ENCODE results near the gene SLIT1.
A peak's percentile ranks its signal among the peaks of the same experiment; 100 is the strongest.

The SLIT1 gene

GRCh38 chr10:97185326-97186058, at the start of gene SLIT1:
TSS of gene SLIT1 (minus strand) at chr10:97185959. CDS start at chr10:97185674, 285 bp downstream.
- no peak for DNase-seq (ENCODE audit: low read depth)

GRCh38 chr10:97235353-97235752, 49.6 kb upstream of the SLIT1 start:
- no peak for DNase-seq (ENCODE audit: low read depth)

- DNase-seq (ENCODE audit: low read depth): peak; percentile 58
These were observed 48.6 kb upstream of the SLIT1 start for GRCh38 chr10:97234400-97234799.

DNA sequence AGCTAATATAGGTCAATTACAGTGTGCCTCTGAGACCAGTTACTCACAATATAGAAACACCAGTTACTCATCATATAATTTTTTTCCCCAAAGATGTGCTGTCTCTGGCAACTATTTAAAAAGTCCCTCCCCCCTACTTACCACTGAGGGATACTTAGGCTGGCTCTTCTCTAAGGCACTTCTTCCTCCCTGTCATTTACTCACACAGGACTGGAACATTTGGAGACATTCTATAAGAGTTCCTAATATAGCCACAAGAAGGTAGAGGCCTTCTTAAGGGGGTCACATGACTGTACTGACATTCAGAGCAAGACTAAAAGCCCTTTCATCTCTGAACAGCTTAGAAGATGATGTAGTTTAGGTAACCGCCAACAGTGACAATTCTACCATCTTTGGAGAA, 44.4 kb upstream of the SLIT1 start:
- peak; percentile 39 for DNase-seq (ENCODE audit: low read depth)

- DNase-seq (ENCODE audit: low read depth): peak; percentile 66
These were observed 43.7 kb upstream of the SLIT1 start for GRCh38 chr10:97229322-97230015.

GRCh38 chr10:97228775-97229157, 43.0 kb upstream of the SLIT1 start:
- no peak for DNase-seq (ENCODE audit: low read depth)

DNA sequence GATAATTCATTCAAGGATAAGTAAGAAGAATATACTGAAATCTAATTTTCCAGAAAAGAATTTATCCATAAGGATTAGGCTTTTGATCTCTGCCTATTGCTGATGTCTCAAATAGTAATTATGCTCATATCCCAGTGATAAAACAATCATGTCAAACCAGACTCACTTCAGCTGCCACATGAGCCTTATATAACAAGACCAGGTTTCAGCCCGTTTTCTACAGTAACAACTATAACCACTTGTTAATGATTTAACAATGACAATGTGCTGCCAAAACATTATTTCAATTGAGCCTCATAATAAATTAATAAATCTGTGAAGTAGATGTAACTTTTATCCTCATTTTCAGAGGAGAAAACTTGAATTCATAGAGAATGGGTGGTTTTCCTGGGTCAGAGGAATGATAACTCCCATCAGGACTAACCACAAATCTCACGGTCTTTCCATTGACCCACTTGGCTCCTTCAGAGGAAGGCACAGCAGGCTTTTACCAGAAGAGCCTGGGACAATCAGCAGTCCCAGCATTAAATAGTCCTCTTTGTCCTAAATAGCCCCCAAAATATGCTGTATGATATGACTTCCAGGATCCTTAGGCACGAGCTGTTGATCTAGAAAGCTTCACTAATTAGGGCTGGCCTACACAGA, 42.5 kb upstream of the SLIT1 start:
- DNase-seq (ENCODE audit: low read depth): no peak

- no peak for DNase-seq (ENCODE audit: low read depth)
These were observed 40.6 kb upstream of the SLIT1 start for GRCh38 chr10:97226398-97226797.

GRCh38 chr10:97224483-97225435, 39.0 kb upstream of the SLIT1 start:
- peak; percentile 18 for DNase-seq (ENCODE audit: low read depth)

DNA sequence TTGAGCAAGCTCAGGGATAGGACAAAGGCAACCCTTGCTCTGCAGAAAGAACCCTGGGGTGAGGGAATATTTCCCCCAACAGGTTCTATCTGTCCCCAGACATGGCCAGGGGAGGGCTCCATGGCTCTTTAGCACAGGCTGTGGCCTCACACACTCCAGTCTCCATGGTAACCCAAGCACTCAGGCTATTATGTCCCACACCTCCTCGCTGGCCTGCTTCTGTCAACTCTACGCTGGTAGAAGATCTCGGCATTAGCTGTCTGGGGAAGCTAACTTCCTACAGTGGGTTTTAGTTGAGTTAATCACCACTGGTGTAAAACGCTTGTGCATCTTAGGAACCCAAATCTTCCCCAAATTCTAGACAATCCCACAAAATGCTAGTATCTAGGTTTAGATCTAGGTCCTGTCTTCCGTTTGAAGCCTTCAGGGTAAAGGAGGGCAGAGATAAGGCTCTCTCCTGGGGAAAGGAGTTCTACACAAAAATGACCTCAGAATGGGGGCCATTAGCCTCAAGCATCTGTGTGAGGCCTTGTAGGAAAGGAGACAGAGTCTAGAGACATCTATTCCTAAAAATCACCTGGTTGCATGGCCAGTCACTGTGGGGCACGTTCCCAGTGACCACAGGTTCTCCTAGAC, 36.7 kb upstream of the SLIT1 start:
- no peak for DNase-seq (ENCODE audit: low read depth)

DNA sequence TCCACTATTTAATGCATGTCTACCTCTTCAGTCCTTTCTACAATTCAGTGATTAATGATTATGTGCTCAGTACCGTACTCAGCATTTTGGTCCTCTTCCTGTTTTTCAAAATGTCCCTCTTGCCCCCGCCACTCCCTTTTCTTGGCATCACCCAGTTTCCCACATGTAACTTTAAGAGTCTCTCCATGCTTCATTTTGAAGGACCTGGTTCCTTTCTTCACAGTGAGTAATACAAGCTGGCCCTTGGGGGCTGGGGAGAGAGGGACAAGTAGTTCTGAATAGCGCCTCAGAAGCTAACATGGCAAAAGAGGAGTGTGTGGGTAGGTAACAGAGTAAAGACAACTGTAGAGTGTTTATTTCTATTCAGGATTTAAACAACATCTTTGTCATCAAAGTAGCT, 34.6 kb upstream of the SLIT1 start:
- no peak for DNase-seq (ENCODE audit: low read depth)

DNA sequence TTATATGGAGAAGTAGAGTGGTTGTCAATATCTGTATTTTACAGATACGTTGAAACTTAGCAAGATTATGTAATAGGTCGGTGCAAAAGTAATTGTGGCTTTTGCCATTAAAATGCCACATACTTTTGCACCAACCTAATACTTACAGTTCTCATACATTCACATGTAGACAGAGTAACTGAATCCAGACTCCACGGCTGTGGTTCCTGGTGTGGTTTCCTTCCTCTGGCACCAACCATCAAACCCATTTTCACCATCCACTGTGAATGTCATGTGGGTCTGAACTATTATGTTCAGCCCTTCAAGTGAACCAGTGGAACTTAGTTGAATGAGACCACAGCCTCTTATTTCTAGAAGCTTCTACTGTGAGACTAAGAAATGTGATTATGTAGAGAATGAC, 31.5 kb upstream of the SLIT1 start:
- DNase-seq (ENCODE audit: low read depth): no peak

DNA sequence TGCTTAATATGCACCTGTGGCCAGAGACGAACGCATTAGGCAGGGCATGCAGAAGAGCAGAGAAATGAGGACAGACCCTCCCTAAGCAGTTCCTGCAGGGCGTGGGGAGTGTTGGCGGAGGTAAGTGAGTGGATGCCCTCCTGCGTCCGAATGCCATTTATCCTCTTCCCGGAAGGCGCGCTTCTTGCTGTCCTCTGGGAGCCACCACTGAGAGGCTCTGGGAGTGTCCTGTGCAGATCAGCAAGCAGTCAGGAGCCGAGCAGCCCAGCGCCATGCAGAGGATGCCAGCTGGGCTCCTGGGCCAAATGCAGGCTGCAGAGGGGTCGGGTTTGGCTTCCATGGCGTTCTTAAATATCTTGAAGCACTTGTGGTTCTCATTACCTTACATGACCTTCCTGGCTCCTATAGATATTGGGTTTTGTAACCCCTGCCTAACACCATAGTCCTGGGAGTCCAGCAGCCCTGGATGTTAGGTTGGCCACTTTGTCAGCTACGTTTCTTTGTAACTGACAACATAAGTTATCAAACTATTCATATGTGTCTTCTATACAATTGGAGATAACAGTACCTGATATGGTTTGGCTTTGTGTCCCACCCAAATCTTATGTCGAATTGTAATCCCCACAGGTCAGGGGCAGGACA, 30.0 kb upstream of the SLIT1 start:
- no peak for DNase-seq (ENCODE audit: low read depth)

DNA sequence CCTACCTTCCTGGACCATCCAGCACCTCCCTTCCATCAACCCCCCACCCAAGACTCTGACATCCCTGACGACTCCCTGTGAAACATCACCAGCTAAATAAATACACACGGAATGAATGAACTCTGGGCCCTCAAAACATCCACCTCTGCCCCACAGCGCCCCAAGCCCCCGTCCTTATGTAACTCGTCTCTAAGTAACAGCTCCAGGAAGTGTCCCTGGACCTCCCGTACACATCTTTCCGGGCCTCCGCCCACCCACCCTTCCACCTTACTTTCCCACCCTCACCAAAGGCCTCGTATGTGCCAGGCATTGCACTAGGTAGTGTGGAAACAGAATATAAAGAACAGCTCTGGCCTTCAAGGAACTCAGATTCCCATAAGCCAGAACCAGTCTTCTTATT, 27.7 kb upstream of the SLIT1 start:
- no peak for DNase-seq (ENCODE audit: low read depth)

GRCh38 chr10:97211229-97211628, 25.5 kb upstream of the SLIT1 start:
- DNase-seq (ENCODE audit: low read depth): no peak

DNA sequence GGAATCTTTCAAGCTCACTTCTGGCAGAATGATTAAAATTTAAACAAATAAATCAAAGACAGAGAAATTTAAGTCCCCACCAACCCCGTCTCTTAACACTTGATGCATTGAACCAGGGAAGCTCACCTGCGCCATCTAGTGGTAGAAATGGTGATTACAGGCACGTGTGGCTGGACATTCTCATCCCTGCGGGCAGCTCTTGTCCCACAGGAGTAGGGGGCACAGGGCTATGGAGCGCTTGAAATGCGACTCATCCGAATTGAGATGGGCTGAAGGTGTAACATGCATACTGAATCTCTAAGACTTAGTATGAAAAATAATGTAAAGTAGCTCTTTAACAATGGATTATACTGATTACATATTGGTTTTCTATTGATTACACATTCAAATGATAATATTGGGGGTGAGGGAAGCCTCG, 24.8 kb upstream of the SLIT1 start:
- peak; percentile 63 for DNase-seq (ENCODE audit: low read depth)

DNA sequence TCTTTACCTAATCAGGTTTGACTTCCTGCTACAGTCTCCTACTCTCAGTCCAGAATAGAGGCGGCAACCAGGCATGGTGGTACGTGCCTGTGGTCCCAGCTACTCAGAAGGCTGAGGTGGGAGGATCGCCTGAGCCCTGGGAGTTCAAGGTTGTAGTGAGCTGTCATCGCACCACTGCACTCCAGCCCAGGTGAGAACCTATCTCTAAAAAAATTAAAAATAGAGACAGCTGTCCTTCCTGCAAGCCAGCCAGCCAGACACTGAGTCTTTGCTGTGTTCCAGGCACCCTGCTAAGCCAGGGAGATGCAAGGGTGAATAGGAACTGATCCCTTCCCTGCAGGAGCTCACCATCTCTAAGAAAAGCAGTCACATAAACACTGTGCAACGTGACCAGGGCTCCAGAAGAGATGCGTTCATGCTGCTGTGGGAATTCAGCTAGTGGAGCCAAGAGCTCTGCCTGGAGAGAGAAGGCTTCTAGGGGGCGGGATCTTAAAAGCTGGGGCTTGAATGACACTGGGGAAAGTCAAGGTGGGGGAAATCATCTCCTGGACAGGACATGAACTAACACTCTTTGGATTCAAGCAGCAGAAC, 22.1 kb upstream of the SLIT1 start:
- DNase-seq (ENCODE audit: low read depth): no peak

DNA sequence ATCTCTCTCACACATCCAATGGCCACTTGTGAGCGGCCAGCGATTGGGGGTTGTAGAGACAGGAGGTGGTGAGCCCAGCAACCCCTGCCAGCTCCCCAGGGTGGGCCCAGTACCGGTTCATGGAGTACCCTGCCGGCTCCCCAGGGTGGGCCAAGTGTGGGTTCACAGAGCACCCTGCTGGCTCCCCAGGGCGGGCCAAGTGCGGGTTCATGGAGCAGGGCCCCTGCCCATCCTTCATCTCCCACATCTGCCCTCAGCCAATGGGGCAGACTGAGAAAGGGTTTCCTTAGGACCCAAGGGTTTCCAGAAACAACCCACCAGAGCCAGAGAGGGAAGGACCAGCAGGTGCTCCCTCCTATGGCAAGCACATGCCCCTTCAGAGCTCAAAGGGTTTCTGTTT, 21.4 kb upstream of the SLIT1 start:
- no peak for DNase-seq (ENCODE audit: low read depth)

- DNase-seq (ENCODE audit: low read depth): no peak
These were observed 19.3 kb upstream of the SLIT1 start for GRCh38 chr10:97204826-97205679.

GRCh38 chr10:97203220-97203619, 17.5 kb upstream of the SLIT1 start:
- no peak for DNase-seq (ENCODE audit: low read depth)

All from iris pigment epithelial cell (primary cell).